ENCODE data around the gene DPF3.

Gene DPF3

GRCh38 chr14:72782817-72783216, 111.1 kb downstream of the DPF3 start:
- DNase-seq: no peak
- Histone ChIP-seq H3K9me2 (replicated peaks; ENCODE audit: insufficient read depth, low read length) (no peaks in the 10 kb centered on the region), H3K27me3 (replicated peaks; ENCODE audit: insufficient read depth, low read length) (no peaks in the 10 kb centered on the region), H3K4me1 (ENCODE audit: low read length) (no peaks in the 10 kb centered on the region), H3K79me2 (ENCODE audit: low read length) (peaks cover 80% of the 10 kb centered on the region), H3F3A (ENCODE audit: insufficient read depth, low read length) (no peaks in the 10 kb centered on the region), H3K4me2 (ENCODE audit: low read depth, low read length) (no peak overlapping the region), H2AFZ (ENCODE audit: low read length) (no peak overlapping the region), H3K36me3 (replicated peaks; ENCODE audit: insufficient read depth, low read length) (no peaks in the 10 kb centered on the region), H3K9me3 (replicated peaks; ENCODE audit: insufficient read depth, low read length) (no peaks in the 10 kb centered on the region), H3K4me3 (ENCODE audit: low read length) (no peak overlapping the region), H4K20me1 (ENCODE audit: insufficient read depth, low read length) (no peaks in the 10 kb centered on the region), H3K27ac (ENCODE audit: low read length) (no peak overlapping the region), H3K9ac (ENCODE audit: low read length) (no peak overlapping the region)
- TF ChIP-seq EZH2phosphoT487 (IDR thresholded peaks at IDR 0.05; ENCODE audit: low read length): no peak
- TF ChIP-seq EZH2 (optimal IDR thresholded peaks at IDR 0.05; ENCODE audit: low read depth, low read length): no peak
- TF ChIP-seq CTCF (IDR thresholded peaks at IDR 0.05; ENCODE audit: low read length): no peak

GRCh38 chr14:72781561-72782508, 112.1 kb downstream of the DPF3 start:
- Histone ChIP-seq H3K4me2 (ENCODE audit: low read depth, low read length) (no peak overlapping the region), H3K27ac (ENCODE audit: low read length) (no peak overlapping the region), H2AFZ (ENCODE audit: low read length) (no peak overlapping the region), H3K79me2 (ENCODE audit: low read length) (peaks cover 80% of the 10 kb centered on the region), H3K9me2 (replicated peaks; ENCODE audit: insufficient read depth, low read length) (no peaks in the 10 kb centered on the region), H3K9me3 (replicated peaks; ENCODE audit: insufficient read depth, low read length) (no peaks in the 10 kb centered on the region), H4K20me1 (ENCODE audit: insufficient read depth, low read length) (no peaks in the 10 kb centered on the region), H3K9ac (ENCODE audit: low read length) (no peak overlapping the region), H3K27me3 (replicated peaks; ENCODE audit: insufficient read depth, low read length) (no peaks in the 10 kb centered on the region), H3K4me3 (ENCODE audit: low read length) (no peak overlapping the region), H3F3A (ENCODE audit: insufficient read depth, low read length) (no peaks in the 10 kb centered on the region), H3K36me3 (replicated peaks; ENCODE audit: insufficient read depth, low read length) (no peaks in the 10 kb centered on the region), H3K4me1 (ENCODE audit: low read length) (no peaks in the 10 kb centered on the region)
- TF ChIP-seq EZH2 (optimal IDR thresholded peaks at IDR 0.05; ENCODE audit: low read depth, low read length) (no peak), CTCF (IDR thresholded peaks at IDR 0.05; ENCODE audit: low read length) (no peak), EZH2phosphoT487 (IDR thresholded peaks at IDR 0.05; ENCODE audit: low read length) (no peak)
- DNase-seq: no peak

GRCh38 chr14:72780751-72781150, 113.2 kb downstream of the DPF3 start:
- Histone ChIP-seq H3K9ac (ENCODE audit: low read length) (no peak overlapping the region), H3K4me3 (ENCODE audit: low read length) (no peak overlapping the region), H3K27me3 (replicated peaks; ENCODE audit: insufficient read depth, low read length) (no peaks in the 10 kb centered on the region), H4K20me1 (ENCODE audit: insufficient read depth, low read length) (no peaks in the 10 kb centered on the region), H3F3A (ENCODE audit: insufficient read depth, low read length) (no peaks in the 10 kb centered on the region), H3K36me3 (replicated peaks; ENCODE audit: insufficient read depth, low read length) (no peaks in the 10 kb centered on the region), H3K27ac (ENCODE audit: low read length) (no peak overlapping the region), H3K4me2 (ENCODE audit: low read depth, low read length) (no peak overlapping the region), H3K9me3 (replicated peaks; ENCODE audit: insufficient read depth, low read length) (no peaks in the 10 kb centered on the region), H3K9me2 (replicated peaks; ENCODE audit: insufficient read depth, low read length) (no peaks in the 10 kb centered on the region), H3K4me1 (ENCODE audit: low read length) (no peaks in the 10 kb centered on the region), H2AFZ (ENCODE audit: low read length) (no peak overlapping the region), H3K79me2 (ENCODE audit: low read length) (peaks cover 82% of the 10 kb centered on the region)
- TF ChIP-seq EZH2 (optimal IDR thresholded peaks at IDR 0.05; ENCODE audit: low read depth, low read length) (no peak), CTCF (IDR thresholded peaks at IDR 0.05; ENCODE audit: low read length) (no peak), EZH2phosphoT487 (IDR thresholded peaks at IDR 0.05; ENCODE audit: low read length) (no peak)
- DNase-seq: no peak
